SU-DHL-6 (cell line): ENCODE results near the gene CD38.
"Not testable (repeated sequence)": the region's sequence is repeated elsewhere in the genome, so short reads cannot be mapped to it uniquely, and the experiment has no call there.

ENCODE experiments used
- H2AFZ ChIP-seq: fragments of 200-600 bp; sonication (generic); 2 replicates; pipeline ENCODE4 v1.6.1; 2014; ENCODE audit warnings: low read depth, mild to moderate bottlenecking, moderate library complexity, mixed read lengths, antibody characterized with exemption, low read length; ENCODE audit not compliant: severe bottlenecking
- H3F3A ChIP-seq: fragments of 200-600 bp; shearing (Covaris generic); 2 replicates; pipeline ENCODE4 v1.6.0; 2016; ENCODE audit warnings: antibody characterized with exemption, mild to moderate bottlenecking; ENCODE audit not compliant: insufficient read depth
- H3K27ac ChIP-seq: fragments of 200-600 bp; sonication (generic); 2 replicates; pipeline ENCODE4 v1.5.1; 2016; ENCODE audit warnings: low read depth, mild to moderate bottlenecking, low read length, moderate library complexity, mixed read lengths
- H3K27me3 ChIP-seq: fragments of 200-600 bp; sonication (generic), shearing (Covaris generic); 2 replicates; pipeline ENCODE4 v1.6.0; 2014; ENCODE audit warnings: mild to moderate bottlenecking, low read length
- H3K36me3 ChIP-seq: fragments of 200-600 bp; sonication (generic); 2 replicates; pipeline ENCODE4 v1.6.1; 2014; ENCODE audit warnings: mild to moderate bottlenecking, low read length, mixed read lengths
- H3K4me2 ChIP-seq: fragments of 300-600, 200-600 bp; shearing (Covaris generic), sonication (generic); 2 replicates; pipeline ENCODE4 v1.6.0; 2014; ENCODE audit warnings: low read length, low read depth, mild to moderate bottlenecking; ENCODE audit not compliant: poor library complexity, severe bottlenecking
- H3K4me3 ChIP-seq: fragments of 200-600 bp; sonication (generic); 2 replicates; pipeline ENCODE4 v1.5.1; 2014; ENCODE audit warnings: antibody characterized with exemption, low read length, mild to moderate bottlenecking, mixed read lengths; ENCODE audit not compliant: insufficient read depth, poor library complexity, severe bottlenecking
- H3K79me2 ChIP-seq: fragments of 200-600 bp; sonication (generic); 2 replicates; pipeline ENCODE4 v1.6.1; 2014; ENCODE audit warnings: mild to moderate bottlenecking, low read length, moderate library complexity; ENCODE audit not compliant: insufficient read depth
- H3K9ac ChIP-seq: fragments of 200-600 bp; sonication (generic); 2 replicates; pipeline ENCODE4 v1.7.0; 2014; ENCODE audit warnings: mild to moderate bottlenecking, low read length
- H3K9me2 ChIP-seq: fragments of 200-600 bp; sonication (generic); replicated peaks from 2 replicates; pipeline ENCODE4 v1.6.1; 2014; ENCODE audit warnings: low read length; ENCODE audit not compliant: insufficient read depth
- H3K9me3 ChIP-seq: fragments of 200-600 bp; sonication (generic); 2 replicates; pipeline ENCODE4 v1.6.1; 2014; ENCODE audit warnings: low read length, mixed read lengths; ENCODE audit not compliant: insufficient read depth
- H4K20me1 ChIP-seq: fragments of 200-600 bp; sonication (generic); 2 replicates; pipeline ENCODE4 v1.6.1; 2014; ENCODE audit warnings: low read depth, mild to moderate bottlenecking, antibody characterized with exemption, low read length, moderate library complexity, mixed read lengths
- CTCF ChIP-seq: fragments of 200-600 bp; sonication (generic); IDR thresholded peaks from one replicate; pipeline ENCODE4 v1.5.1; 2017; ENCODE audit warnings: antibody characterized with exemption, mild to moderate bottlenecking, low read length, moderate library complexity; ENCODE audit not compliant: insufficient read depth, poor library complexity, severe bottlenecking
- EZH2phosphoT487 ChIP-seq: fragments of 200-600 bp; sonication (generic), shearing (Covaris generic); conservative IDR thresholded peaks from 2 replicates; pipeline ENCODE4 v1.6.1; 2018; ENCODE audit warnings: mild to moderate bottlenecking, antibody characterized with exemption, low read length, moderate library complexity, mixed read lengths

CD38 gene

GRCh38 chr4:15836362-15836761 is 58.2 kb downstream of the CD38 start:
- H3K9ac ChIP-seq, result no peak overlapping the region
- no peaks in the 10 kb centered on the region for H4K20me1 ChIP-seq
- no peaks in the 10 kb centered on the region; the same call in 1 of the 2 replicates for H3K79me2 ChIP-seq
- no peaks in the 10 kb centered on the region; the same call in 1 of the 2 replicates for H3K9me3 ChIP-seq
- H3F3A ChIP-seq, result no peaks in the 10 kb centered on the region
- no peak overlapping the region for H3K27ac ChIP-seq
- TF ChIP-seq CTCF (no peak), EZH2phosphoT487 (no peak)
- no peak overlapping the region for H3K4me3 ChIP-seq
- H3K36me3 ChIP-seq, result peaks cover 85% of the 10 kb centered on the region
- no peaks in the 10 kb centered on the region for H3K27me3 ChIP-seq
- no peak overlapping the region for H2AFZ ChIP-seq
- H3K9me2 ChIP-seq, result no peaks in the 10 kb centered on the region
- H3K4me2 ChIP-seq, result no peak overlapping the region

GRCh38 chr4:15837591-15837990 is 59.5 kb downstream of the CD38 start:
- Histone ChIP-seq H3K27ac (no peak overlapping the region), H3K9me2 (no peaks in the 10 kb centered on the region), H3F3A (no peaks in the 10 kb centered on the region), H3K27me3 (no peaks in the 10 kb centered on the region), H3K9ac (no peak overlapping the region), H3K79me2 (no peaks in the 10 kb centered on the region), H3K4me2 (no peak overlapping the region), H3K4me3 (no peak overlapping the region), H3K36me3 (peaks cover 74% of the 10 kb centered on the region), H4K20me1 (no peaks in the 10 kb centered on the region), H3K9me3 (no peaks in the 10 kb centered on the region; the same call in 1 of the 2 replicates), H2AFZ (no peak overlapping the region)
- no peak for TF ChIP-seq EZH2phosphoT487
- no peak for TF ChIP-seq CTCF

- not testable (repeated sequence) for H3K4me2 ChIP-seq, H3K79me2 ChIP-seq, H3F3A ChIP-seq, H3K9me3 ChIP-seq, H3K9me2 ChIP-seq, H2AFZ ChIP-seq, H3K27me3 ChIP-seq, H3K4me3 ChIP-seq, H3K9ac ChIP-seq, H4K20me1 ChIP-seq, H3K27ac ChIP-seq
- H3K36me3 ChIP-seq, result peaks cover 43% of the 10 kb centered on the region
These were observed 63.1 kb downstream of the CD38 start for GRCh38 chr4:15841194-15841730.

- Histone ChIP-seq H3K36me3 (peaks cover 30% of the 10 kb centered on the region; the same call in 1 of the 2 replicates), H3K4me2 (no peak overlapping the region), H3K27me3 (no peaks in the 10 kb centered on the region), H3K4me3 (no peak overlapping the region), H3F3A (0 out of 2 replicates have a peak, but pooled peaks cover 3% of the 10 kb centered on the region), H3K9me3 (no peaks in the 10 kb centered on the region), H2AFZ (no peak overlapping the region), H3K79me2 (no peaks in the 10 kb centered on the region), H3K9me2 (no peaks in the 10 kb centered on the region), H4K20me1 (no peaks in the 10 kb centered on the region), H3K9ac (no peak overlapping the region), H3K27ac (no peak overlapping the region)
- TF ChIP-seq EZH2phosphoT487, result no peak
- no peak for TF ChIP-seq CTCF
These were observed 69.6 kb downstream of the CD38 start for GRCh38 chr4:15847746-15848145.
